Hepatocyte (in vitro differentiated cells): ENCODE data around the gene ATG101. TPM values are rescaled to one million over a fixed set of nuclear protein-coding genes. Genes with fewer than 3 reads are reported as not detected.

Experiments
- DNase-seq: peaks from one replicate; pipeline ENCODE4 v3.0.0-alpha.2; 2016; ENCODE audit warnings: low spot score
- H2AFZ ChIP-seq: fragments of 200-600 bp; sonication (generic); 2 replicates; pipeline ENCODE4 v1.6.0; 2016; ENCODE audit warnings: antibody characterized with exemption, mild to moderate bottlenecking
- H3K27ac ChIP-seq: fragments of 200-600 bp; sonication (generic); 2 replicates; pipeline ENCODE4 v1.5.1; 2016; ENCODE audit warnings: mild to moderate bottlenecking
- H3K27me3 ChIP-seq: fragments of 200-600 bp; sonication (generic); 2 replicates; pipeline ENCODE4 v1.6.1; 2016
- H3K36me3 ChIP-seq: fragments of 200-600 bp; sonication (generic); replicated peaks from 2 replicates; pipeline ENCODE4 v1.5.1; 2016; ENCODE audit warnings: low read depth; ENCODE audit not compliant: insufficient read depth
- H3K4me1 ChIP-seq: fragments of 200-600 bp; sonication (generic); 2 replicates; pipeline ENCODE4 v1.5.1; 2016; ENCODE audit warnings: mild to moderate bottlenecking, moderate library complexity; ENCODE audit not compliant: insufficient read depth
- H3K4me2 ChIP-seq: fragments of 200-600 bp; sonication (generic); 2 replicates; pipeline ENCODE4 v1.6.0; 2016
- H3K4me3 ChIP-seq: fragments of 200-600 bp; sonication (generic); 2 replicates; pipeline ENCODE4 v1.5.1; 2016; ENCODE audit warnings: mild to moderate bottlenecking
- H3K79me2 ChIP-seq: fragments of 200-600 bp; sonication (generic); 2 replicates; pipeline ENCODE4 v1.6.0; 2017; ENCODE audit warnings: mild to moderate bottlenecking
- H3K9me2 ChIP-seq: fragments of 200-600 bp; sonication (generic); replicated peaks from 2 replicates; pipeline ENCODE4 v1.6.0; 2017; ENCODE audit warnings: mild to moderate bottlenecking; ENCODE audit not compliant: insufficient read depth
- H3K9me3 ChIP-seq: fragments of 200-600 bp; sonication (generic); 2 replicates; pipeline ENCODE4 v1.5.1; 2016; ENCODE audit warnings: low read depth, mild to moderate bottlenecking
- H4K20me1 ChIP-seq: fragments of 200-600 bp; sonication (generic); 2 replicates; pipeline ENCODE4 v1.6.0; 2016; ENCODE audit warnings: mild to moderate bottlenecking; ENCODE audit not compliant: insufficient read depth, poor library complexity, severe bottlenecking
- EZH2 ChIP-seq: fragments of 200-600 bp; sonication (generic); IDR thresholded peaks from 2 replicates; pipeline ENCODE4 v1.6.1; 2016; ENCODE audit warnings: antibody characterized with exemption, mild to moderate bottlenecking, borderline replicate concordance
- EZH2phosphoT487 ChIP-seq: fragments of 200-600 bp; sonication (generic); IDR thresholded peaks from one replicate; pipeline ENCODE4 v1.6.1; 2018; ENCODE audit warnings: antibody characterized with exemption, mild to moderate bottlenecking, low read depth, moderate library complexity; ENCODE audit not compliant: unreplicated experiment, severe bottlenecking
- WGBS: methylation state at CpG from one replicate; pipeline ENCODE4 v1.1.6; 2016; ENCODE audit warnings: low lambda C conversion rate; ENCODE audit errors: missing lambda C conversion rate; 5-methylcytosine and 5-hydroxymethylcytosine counted together
- polyA plus RNA-seq: library from polyadenylated mRNA; unstranded; fragments of >200 nt; fragmentation: Nextera tagmentation; extraction: Ambion mirVana; gene quantifications from 2 replicates; pipeline ENCODE4 v1.2.1, GENCODE V29; 2016
- total RNA-seq: library from RNA; depleted of rRNA; stranded (reverse); fragments of >200 nt; gene quantifications from 2 replicates; pipeline ENCODE4 v1.2.3, GENCODE V29; 2014
- TF ChIP-seq, protein P1 (sequence below): fragments of 200-600 bp; sonication (generic); IDR thresholded peaks from 2 replicates; pipeline ENCODE4 v1.5.1; 2016; ENCODE audit warnings: antibody characterized with exemption, mild to moderate bottlenecking; ENCODE audit not compliant: poor library complexity

The ATG101 gene
- total and polyA plus RNA-seq, 2 experiments from 2014 or later = 57.7 to 61.6 TPM

DNA sequence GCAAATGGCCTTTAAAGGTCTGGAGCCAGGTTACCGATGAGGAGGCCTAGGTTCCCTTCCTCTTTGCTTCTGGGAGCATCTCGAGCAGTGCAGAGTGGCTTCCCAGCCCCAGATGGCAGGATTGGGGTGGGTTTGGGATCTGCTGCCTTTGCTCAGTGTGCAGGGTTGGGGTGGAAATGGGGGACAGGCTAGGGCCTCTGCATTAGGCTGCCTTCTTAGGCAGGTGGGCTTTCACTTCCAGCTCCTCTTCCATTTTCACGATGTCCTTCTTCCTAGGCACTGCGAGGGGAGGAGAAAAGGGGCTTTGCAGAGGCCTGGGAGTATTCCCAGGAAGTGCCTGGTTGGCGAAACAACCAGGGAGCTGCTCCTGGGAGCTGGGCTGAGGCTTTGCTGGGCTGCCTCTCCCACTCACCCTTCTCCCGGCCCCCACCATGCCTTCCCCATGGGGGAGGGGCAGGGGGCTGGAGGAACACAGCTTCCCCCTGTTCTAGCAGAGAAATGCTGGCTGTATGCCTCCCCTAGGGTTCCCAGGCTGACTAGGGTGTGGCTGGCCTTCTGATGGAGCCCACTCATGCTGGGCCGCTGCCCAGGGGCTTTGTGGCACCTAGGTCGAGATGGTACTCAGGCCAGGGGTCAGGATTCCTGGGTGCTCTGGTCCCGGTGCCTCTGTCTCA lies 16.1 kb upstream of the ATG101 start:
- DNase-seq = peak; percentile 39
- TF ChIP-seq EZH2 (no peak), EZH2phosphoT487 (no peak)
- TF ChIP-seq, protein P1, sequence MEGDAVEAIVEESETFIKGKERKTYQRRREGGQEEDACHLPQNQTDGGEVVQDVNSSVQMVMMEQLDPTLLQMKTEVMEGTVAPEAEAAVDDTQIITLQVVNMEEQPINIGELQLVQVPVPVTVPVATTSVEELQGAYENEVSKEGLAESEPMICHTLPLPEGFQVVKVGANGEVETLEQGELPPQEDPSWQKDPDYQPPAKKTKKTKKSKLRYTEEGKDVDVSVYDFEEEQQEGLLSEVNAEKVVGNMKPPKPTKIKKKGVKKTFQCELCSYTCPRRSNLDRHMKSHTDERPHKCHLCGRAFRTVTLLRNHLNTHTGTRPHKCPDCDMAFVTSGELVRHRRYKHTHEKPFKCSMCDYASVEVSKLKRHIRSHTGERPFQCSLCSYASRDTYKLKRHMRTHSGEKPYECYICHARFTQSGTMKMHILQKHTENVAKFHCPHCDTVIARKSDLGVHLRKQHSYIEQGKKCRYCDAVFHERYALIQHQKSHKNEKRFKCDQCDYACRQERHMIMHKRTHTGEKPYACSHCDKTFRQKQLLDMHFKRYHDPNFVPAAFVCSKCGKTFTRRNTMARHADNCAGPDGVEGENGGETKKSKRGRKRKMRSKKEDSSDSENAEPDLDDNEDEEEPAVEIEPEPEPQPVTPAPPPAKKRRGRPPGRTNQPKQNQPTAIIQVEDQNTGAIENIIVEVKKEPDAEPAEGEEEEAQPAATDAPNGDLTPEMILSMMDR = no peak
- Histone ChIP-seq H3K9me2 (no peaks in the 10 kb centered on the region), H3K36me3 (no peaks in the 10 kb centered on the region), H3K9me3 (no peaks in the 10 kb centered on the region), H3K4me1 (peaks cover 8% of the 10 kb centered on the region), H3K27ac (no peak overlapping the region), H3K4me2 (peak overlapping the region; percentile 20), H4K20me1 (peaks cover 7% of the 10 kb centered on the region), H2AFZ (no peak overlapping the region), H3K4me3 (no peak overlapping the region), H3K27me3 (no peaks in the 10 kb centered on the region), H3K79me2 (no peaks in the 10 kb centered on the region)
- WGBS = 95% methylated on average over 9 of the region's 9 CpGs

DNA sequence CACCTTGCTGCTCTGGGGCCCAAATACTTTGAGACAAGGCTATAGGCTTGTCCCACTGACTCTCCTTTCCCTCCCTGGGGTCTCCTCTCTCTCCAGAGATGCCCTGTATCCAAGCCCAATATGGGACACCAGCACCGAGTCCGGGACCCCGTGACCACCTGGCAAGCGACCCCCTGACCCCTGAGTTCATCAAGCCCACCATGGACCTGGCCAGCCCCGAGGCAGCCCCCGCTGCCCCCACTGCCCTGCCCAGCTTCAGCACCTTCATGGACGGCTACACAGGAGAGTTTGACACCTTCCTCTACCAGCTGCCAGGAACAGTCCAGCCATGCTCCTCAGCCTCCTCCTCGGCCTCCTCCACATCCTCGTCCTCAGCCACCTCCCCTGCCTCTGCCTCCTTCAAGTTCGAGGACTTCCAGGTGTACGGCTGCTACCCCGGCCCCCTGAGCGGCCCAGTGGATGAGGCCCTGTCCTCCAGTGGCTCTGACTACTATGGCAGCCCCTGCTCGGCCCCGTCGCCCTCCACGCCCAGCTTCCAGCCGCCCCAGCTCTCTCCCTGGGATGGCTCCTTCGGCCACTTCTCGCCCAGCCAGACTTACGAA lies 15.4 kb upstream of the ATG101 start:
- Histone ChIP-seq H3K4me2 (no peak overlapping the region), H4K20me1 (peaks cover 7% of the 10 kb centered on the region), H3K9me2 (no peaks in the 10 kb centered on the region), H3K27me3 (no peaks in the 10 kb centered on the region), H3K79me2 (no peaks in the 10 kb centered on the region), H3K36me3 (no peaks in the 10 kb centered on the region), H3K9me3 (no peaks in the 10 kb centered on the region), H3K27ac (no peak overlapping the region), H3K4me3 (no peak overlapping the region), H3K4me1 (peaks cover 8% of the 10 kb centered on the region), H2AFZ (no peak overlapping the region)
- peak; percentile 17 for DNase-seq
- TF ChIP-seq, protein P1 = no peak
- TF ChIP-seq EZH2 (no peak), EZH2phosphoT487 (no peak)
- WGBS = 97% methylated on average over 13 of the region's 21 CpGs

DNA sequence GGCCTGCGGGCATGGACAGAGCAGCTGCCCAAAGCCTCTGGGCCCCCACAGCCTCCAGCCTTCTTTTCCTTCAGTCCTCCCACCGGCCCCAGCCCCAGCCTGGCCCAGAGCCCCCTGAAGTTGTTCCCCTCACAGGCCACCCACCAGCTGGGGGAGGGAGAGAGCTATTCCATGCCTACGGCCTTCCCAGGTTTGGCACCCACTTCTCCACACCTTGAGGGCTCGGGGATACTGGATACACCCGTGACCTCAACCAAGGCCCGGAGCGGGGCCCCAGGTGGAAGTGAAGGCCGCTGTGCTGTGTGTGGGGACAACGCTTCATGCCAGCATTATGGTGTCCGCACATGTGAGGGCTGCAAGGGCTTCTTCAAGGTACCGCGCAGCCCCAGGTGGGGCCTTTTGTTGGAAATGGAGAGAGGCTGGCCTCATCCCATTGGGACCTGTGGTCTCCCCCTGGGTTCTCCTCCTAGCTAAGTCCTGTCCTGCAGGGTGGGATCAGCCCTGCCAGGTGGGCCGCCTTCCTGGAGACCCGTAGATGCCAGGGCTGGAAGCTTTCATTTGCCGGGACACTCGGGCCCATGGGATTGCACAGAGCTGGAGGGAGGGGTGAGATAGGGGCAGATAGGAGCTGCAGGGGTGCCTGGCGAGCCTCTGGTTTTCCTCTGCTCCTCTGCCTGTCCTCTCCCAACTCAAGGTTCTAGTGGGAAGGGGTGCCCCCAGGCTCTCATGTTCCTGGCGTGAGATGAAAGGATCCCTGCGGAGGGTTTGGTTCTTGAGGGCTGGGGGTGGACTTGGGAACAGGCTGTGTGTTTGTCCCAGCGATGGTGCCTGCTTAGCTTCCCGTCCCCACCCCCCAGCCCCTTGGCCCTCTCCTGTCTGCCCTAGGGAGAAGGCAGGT lies 14.7 kb upstream of the ATG101 start:
- DNase-seq = peak; percentile 9
- Histone ChIP-seq H3K79me2 (no peaks in the 10 kb centered on the region), H3K4me1 (peaks cover 5% of the 10 kb centered on the region), H2AFZ (no peak overlapping the region), H3K9me3 (no peaks in the 10 kb centered on the region), H4K20me1 (peaks cover 7% of the 10 kb centered on the region), H3K4me3 (no peak overlapping the region), H3K27me3 (no peaks in the 10 kb centered on the region), H3K27ac (no peak overlapping the region), H3K4me2 (no peak overlapping the region), H3K36me3 (no peaks in the 10 kb centered on the region), H3K9me2 (no peaks in the 10 kb centered on the region)
- 91% methylated on average over 20 of the region's 21 CpGs for WGBS
- TF ChIP-seq EZH2 (no peak), EZH2phosphoT487 (no peak)
- TF ChIP-seq, protein P1 = no peak
